ENCODE data around the gene MGMT.

DNA sequence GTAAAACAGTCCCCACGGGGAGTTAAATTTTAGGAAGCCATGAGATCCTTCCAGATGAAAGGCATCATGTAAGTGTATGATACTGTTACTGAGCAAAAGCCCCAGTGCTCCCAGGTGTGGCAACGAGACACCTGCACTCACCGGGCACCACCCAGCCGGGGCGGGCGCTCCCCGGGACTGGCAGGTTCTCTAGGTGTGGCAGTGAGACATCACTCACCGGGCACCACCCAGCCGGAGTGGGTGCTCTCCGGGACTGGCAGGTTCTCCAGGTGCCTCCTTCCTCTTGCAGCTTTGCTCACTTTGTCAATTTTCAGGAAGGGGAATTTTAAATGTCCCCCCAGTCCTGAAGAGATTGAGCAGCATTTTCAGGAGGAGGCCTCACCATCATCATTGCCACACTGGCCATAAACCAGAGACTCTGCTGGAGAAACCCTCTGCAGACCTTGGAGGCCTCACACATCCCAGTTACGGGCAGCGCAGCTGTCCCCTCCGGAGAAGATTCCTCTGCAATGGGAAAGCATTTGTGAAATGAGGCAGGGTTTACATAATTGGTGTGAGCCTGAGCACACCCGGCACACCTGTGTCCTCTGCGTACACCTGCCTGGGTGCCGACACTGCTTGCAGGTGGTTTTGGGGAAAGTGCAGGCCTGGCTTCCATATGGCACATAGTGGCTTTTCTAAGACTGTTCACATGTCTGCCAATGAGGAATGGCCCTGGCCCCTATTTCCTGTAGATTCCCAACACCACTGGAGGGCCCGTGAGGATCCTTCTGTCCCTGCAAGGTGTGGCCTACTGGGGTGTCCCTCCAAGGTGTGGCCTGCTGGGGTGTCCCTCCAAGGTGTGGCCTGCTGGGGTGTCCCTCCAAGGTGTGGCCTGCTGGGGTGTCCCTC, 305.7 kb downstream of the MGMT start:
- TF ChIP-seq, protein P1, sequence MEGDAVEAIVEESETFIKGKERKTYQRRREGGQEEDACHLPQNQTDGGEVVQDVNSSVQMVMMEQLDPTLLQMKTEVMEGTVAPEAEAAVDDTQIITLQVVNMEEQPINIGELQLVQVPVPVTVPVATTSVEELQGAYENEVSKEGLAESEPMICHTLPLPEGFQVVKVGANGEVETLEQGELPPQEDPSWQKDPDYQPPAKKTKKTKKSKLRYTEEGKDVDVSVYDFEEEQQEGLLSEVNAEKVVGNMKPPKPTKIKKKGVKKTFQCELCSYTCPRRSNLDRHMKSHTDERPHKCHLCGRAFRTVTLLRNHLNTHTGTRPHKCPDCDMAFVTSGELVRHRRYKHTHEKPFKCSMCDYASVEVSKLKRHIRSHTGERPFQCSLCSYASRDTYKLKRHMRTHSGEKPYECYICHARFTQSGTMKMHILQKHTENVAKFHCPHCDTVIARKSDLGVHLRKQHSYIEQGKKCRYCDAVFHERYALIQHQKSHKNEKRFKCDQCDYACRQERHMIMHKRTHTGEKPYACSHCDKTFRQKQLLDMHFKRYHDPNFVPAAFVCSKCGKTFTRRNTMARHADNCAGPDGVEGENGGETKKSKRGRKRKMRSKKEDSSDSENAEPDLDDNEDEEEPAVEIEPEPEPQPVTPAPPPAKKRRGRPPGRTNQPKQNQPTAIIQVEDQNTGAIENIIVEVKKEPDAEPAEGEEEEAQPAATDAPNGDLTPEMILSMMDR (IDR thresholded peaks at IDR 0.05): no peak
- no peak for TF ChIP-seq POLR2A (IDR thresholded peaks at IDR 0.05)
